Inflammatory macrophage treated with lipopolysaccharide for 1 hour (primary cell): ENCODE measurements around the gene FRS3.
A peak's percentile ranks its signal among the peaks of the same experiment; 100 is the strongest.
"Not testable (repeated sequence)": the region's sequence is repeated elsewhere in the genome, so short reads cannot be mapped to it uniquely, and the experiment has no call there.

Source experiments
- DNase-seq, 2 donors: peaks; one replicate each; pipeline ENCODE4 v3.0.0-alpha.2; 2020 to 2022

Gene FRS3, protein sequence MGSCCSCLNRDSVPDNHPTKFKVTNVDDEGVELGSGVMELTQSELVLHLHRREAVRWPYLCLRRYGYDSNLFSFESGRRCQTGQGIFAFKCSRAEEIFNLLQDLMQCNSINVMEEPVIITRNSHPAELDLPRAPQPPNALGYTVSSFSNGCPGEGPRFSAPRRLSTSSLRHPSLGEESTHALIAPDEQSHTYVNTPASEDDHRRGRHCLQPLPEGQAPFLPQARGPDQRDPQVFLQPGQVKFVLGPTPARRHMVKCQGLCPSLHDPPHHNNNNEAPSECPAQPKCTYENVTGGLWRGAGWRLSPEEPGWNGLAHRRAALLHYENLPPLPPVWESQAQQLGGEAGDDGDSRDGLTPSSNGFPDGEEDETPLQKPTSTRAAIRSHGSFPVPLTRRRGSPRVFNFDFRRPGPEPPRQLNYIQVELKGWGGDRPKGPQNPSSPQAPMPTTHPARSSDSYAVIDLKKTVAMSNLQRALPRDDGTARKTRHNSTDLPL

DNA sequence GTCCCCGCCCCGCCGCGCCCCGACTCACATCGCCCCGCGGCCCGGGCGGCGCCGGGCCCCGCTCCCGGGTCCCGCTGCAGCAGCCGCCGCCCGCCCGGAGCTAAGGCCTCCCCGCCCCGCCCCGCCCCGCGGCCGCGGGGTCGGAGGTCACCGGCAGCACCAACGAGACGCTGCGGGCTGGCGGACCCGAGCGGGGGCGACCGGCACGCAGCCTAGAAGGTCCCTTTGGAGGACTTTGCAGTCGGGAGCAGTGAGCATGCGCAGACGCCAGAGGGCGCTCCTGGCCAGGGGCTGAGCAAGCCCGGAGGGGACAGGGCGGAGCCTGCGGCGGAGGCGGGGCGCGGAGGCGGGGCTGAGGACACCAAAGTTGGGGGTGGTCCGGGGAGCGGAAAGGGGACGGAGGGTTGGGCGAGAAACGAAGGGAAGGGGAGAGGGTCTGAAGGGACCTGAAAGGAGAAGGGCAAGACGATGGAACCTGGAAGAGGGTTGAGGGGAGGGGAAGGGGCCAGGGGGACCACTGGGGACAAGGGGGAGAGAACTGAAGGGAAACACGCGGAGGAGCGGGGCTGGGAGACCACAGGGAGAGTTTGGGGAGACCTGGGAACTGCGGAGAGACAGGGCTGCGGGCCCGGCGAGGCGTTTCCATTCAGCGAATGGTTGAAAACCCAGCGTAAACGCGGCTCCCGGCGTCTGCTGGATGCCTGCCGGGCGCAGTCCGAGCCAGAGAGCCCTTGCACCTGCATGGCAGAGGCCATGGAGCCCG is at the start of gene FRS3:
FRS3 (minus strand) TSS at position 113 of the 763 bp plus-strand sequence. CDS start 2,913 bp downstream, outside the sequence.
- DNase-seq: peak; percentile 93 to 100

DNA sequence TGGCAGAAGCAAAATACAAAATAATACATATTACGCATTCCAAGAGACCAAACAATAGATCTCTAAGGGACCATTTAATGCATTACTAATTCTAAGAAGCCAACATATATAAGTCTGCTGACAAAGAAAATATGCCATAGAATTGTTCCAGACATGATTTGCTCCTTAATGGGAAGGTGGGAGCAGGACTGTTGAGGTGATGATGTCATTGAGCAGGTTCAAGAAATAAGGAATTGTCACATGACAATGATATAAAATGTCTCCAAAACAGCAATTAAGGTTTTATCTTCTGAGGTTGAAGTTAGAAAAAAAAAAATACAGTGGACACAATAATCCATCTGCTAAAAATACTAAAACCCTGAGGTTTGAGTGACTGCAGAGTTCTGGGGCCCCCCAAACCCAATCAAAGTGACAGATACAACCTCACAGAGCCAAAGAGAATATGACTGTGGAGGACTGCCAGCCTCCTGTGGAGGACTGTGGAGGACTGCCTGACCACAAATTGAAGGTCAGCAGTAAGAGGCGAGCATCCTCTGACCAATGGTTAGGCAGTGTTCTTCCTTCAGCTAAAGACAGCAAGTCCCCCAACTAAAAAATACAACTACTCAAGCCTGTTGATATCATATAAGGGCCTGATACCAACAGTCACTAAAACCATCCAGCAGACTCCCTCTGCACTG is 46.8 kb upstream of the FRS3 start:
- no peak for DNase-seq

DNA sequence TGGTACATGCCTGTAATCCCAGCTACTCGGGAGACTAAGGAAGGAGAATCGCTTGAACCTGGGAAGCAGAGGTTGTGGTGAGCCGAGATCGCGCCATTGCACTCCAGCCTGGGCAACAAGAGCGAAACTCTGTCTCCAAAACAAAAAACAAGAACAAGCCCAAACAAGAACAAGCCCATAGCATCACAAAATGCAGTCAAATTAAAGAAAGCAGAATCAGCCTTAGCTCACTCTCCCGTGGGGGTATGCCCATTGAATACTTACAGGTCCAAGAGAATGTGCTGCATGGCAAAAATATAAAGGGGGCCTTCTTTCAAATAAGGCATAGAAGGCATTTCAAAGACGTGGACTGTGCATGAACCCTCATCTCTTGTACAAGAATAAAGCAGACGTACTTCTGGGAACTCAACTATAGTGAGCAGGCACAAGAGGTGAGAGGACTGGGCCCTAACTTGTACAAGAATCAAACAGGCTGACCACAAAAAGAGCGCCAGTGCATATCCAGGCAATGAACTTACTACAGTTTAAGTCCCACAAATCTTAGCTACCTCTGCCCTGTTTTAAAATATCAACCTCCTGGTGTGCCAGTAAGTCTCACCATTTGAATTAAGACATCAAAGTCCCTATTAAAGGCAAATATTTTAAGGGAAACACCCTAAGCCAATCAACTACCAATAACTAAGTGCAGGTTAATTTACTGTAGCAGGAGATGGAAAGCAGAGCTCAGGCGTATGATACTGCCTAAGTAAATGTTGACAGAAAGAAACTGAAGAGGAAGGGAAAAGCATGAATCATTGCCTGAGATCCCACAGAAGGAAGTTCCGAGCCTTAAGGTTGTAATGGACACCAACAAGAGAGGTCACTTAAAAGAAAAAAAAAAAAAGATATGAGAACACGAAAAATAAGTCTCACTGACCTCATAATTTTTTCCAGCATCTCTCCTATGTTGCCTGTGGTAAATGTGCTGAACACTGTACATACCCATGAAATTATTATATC is 45.2 kb upstream of the FRS3 start:
- peak; percentile 57 to 69 for DNase-seq

DNA sequence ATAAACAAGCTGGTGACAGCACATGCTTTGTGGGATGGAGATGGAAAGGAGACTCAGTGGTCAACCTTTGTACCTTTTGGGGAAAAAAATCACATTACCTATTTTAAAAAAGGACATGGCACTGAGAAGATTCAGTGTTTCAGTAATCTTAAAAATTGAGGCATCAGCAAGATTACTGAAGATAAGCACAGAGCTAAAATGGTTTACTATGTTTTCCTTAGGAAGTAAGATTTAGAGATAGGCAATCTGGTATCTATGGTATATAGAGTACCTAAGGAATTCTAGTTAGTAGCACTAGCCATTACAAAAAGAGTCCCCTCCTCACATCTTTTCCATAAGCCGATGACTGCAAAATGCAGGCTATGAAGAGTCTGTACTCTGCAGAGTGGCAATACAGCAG is 43.5 kb upstream of the FRS3 start:
- no peak for DNase-seq

DNA sequence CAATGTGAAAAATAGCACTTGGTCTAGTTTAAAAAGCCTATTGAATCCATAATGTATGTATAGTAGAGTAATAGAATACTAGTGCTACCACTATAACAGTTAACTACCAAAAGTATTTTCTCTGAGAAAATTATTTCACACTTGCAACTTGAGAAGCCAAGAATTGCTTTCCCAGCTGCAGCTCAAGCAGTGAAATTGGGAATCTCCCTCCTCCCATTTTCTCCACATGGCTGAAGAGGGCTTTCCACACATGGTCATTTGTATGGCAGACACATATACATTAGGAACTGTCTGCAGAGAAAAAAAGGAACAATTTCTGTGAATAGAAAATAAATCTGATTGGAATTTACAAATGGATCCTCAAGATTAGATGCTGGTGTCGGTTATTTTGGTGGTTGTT is 42.3 kb upstream of the FRS3 start:
- DNase-seq: no peak

DNA sequence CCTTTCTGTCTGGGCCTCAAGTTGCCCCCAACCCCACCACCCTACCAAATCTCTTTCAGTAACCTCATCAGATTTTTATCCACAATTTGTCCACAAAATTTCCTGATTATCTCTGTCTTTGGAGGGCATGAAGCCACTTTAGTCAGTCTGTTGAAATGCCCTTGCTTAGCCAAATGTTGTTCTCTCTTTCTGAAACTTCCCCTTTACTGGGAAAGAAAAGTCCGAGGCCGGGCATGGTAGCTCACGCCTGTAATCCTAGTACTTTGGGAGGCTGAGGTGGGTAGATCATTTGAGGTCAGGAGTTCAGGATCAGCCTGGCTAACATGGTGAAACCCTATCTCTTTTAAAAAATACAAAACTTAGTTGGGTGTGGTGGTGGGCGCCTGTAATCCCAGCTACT is 41.6 kb upstream of the FRS3 start:
- DNase-seq: peak; percentile 71 to 73

DNA sequence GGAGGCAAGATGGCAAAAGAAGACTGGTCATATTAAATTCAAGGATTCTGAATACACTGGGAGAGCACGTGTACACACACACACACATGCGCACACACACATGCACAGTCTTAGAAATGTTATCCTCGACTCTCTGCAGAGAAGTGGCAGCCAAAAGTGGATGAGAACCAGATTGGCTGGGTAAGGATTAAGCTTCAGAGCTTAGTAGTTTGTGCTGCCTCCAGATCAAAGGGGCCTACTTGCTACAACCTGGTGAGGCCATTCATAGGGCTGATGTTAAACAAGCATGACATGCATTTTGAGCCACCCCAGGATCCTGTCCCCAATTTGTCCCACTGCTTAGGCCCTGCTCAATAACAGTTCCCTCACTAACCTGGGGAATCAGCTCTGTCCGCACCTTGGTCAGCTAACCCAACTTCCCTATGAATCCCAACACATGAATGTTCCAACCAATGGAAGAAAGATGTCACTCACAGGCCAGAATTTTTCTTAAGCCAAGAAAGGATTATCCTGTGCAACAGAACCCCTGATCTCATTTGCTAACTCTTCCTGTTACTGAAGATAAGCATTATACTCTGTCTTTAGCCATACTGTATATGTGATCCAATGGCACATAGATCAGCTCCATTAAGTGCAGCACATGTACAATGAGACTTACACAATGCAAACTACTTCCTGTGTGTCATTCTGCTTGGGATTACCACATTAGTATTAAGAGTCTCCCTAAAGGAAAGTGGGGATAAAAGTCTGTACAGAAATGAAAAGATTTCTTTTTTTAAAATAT is 38.8 kb upstream of the FRS3 start:
- DNase-seq: peak; percentile 50 to 66

DNA sequence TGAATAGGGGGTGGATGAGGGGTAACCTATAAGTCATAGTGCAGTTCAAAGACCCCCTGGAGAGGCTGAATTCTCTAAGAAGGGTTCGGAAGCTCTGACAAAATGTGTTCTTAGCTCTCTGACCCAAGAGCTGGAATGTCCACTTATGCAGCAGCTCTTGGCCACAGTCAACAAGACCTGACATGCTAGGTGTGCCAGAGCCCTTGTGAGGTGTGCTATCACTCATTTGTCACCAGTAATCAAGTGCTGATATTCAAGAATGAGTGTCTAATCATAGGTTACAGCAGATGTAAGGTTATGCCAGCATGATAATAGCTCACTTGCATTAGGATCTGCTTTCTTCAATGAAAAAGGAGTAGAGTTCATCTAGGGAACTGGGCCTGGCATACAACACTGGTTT is 35.9 kb upstream of the FRS3 start:
- DNase-seq: no peak

DNA sequence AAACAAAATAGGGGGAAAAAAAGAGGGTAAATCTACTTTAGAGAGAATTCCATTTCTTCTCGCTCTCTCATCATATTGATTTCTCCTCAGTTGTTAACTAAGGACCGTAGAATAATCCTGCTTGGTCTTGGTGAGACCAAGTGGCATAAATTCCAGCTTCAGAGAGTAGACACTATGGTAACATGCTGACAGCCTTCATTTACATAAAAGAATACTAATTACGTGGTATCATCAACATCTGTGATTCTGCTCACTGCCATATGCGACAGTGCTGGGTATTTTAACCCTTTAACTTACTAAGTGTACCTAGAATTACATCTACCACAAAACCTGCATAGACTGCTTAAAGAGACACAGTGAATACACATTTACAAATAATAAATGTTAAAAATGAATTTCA is 34.9 kb upstream of the FRS3 start:
- DNase-seq: no peak

DNA sequence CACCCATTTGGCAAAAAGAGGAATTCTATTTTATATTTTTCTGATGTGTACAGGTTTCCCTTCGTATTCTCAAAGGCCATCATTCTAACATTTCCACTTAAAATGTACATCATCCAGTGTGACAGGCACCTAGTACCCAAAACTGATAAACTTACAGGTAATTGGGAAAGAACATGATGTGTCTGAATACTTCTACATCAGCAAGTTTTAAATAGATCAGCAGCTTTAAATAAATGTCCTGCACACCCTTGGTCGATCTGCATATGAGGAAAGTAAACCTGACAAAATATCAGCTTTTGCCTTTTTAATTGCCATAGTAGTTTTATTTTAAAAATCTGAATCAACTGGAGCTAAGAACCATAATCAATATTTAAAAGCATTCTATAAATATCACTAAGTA is 34.3 kb upstream of the FRS3 start:
- no peak for DNase-seq

DNA sequence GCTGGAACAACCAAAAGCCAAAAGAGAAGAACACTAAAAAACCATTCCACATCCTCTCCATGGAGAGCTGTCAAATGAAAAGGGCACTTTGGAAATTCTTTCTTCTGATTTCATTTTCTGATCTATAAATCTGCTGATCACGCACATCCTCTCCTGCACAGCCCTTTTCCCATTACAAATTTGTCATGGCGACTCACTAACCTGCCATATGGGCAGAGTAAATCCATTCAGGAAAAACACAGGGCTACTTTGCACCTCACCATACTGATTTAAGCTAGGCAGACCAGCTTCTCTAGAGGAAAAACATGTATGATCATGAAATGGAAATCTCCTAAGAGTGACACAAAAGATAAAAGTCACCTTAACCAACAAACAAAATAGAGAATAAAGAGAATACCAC is 33.8 kb upstream of the FRS3 start:
- DNase-seq: no peak

DNA sequence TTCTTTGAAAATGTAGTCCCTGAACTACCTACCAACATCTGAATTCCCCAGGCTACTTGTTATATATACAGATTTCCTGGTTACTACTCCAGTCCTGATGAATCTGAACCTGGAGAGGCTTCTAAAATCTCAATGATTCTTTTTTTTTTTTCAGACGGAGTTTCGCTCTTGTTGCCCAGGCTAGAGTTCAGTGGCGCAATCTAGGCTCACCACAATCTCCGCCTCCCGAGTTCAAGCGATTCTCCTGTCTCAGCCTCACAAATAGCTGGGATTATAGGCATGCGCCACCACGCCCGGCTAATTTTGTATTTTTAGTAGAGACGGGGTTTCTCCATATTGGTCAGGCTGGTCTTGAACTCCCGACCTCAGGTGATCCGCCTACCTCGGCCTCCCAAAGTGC is 32.2 kb upstream of the FRS3 start:
- not testable (repeated sequence) for DNase-seq

DNA sequence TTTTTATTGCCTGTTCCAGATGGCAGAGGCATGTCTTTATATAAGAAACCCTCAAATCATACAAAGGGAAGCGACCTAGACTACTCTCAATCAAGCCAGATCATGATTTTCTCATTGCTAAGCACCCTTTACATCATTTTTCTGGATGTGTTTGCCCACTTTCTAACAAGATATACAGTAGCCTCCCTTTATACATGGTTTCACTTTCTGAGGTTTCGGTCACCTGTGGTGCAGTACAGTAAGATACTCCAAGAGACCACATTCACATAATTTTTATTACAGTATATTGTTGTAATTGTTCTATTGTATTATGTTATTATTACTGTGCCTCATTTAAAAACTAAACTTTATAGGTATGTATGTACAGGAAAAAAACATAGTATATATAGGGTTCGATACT is 31.4 kb upstream of the FRS3 start:
- no peak for DNase-seq

DNA sequence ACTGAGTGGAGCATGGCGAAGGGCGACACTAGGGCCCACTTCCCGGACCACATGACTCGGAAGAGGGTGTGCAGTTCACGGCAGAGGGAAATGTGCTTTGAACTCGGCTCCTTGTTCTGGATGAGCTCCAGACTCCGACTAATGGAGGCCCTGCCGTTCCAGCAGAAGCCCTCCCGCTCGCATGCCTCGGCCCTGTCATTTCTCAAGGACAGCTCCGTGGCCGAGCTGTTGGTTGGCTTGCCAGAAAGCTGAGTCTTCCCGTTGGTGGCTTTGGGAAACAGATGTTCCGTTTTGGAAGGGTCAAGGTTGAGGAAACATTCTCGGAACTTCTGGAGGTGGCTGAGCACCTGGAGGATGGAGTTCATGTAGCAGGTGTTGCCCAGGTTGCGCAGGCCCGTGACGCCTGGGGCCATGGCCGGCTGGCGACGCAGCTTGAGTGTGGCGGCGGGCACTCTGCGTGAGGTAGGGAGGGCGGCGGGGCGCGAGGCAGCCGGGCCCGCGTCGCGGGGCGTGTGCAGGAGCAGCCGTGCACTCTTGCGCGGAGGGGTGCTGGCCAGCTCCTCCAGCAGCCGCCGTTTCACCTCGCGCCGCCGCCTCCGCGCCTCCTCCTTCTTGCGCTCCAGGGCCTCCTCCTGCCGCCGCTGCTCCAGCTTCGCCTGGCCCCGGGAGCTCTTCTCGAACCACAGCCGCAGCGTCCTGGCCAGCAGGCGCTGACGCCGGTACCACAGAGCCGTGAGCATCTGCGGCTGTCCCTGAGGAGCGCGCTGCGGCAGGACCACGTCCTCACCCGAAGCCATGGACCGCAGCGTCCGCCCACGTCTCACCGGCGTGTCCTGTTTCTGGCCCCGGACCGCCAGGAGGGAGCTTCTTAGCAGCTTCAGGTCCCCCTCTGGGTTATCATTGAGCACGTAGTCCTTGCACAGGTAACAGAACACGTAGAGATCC is 26.4 kb upstream of the FRS3 start:
- DNase-seq: no peak

DNA sequence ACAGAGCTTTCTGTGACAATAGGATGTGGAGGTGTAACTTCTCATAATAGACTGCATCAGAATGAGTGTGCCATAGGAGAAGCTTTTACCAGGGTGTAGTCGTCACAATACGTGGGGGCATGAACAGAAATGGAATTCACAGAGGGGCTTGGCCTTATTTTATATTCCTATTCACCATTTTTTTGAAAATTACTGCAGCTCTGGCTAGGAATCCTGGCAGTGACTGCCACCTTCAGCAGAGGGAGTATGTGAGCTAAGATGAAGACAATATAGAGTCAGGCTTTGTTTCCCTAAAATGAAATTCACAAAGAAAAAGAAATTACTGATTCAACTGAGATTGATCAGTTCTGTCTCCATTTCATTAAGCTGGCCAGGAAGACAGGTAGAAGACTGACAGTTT is 21.7 kb upstream of the FRS3 start:
- peak in 1 of 2 donors; percentile 11 for DNase-seq

DNA sequence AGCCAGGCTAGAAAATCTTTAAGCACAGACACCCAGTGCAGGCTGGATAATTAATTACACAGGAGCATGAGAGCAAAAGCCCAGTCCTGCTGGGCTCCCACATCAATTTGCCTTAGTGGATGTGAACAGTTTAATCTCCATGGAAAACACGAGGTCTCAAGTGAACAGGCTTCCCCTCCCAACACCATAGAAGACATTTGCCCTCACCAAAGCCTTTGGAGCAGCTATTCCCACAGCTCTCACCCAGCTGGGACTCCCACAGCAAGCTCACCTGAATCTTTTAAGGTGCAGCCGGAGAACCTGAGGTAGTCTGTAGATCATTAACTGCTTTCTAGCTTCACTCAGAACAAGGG is 19.8 kb upstream of the FRS3 start:
- DNase-seq: no peak

DNA sequence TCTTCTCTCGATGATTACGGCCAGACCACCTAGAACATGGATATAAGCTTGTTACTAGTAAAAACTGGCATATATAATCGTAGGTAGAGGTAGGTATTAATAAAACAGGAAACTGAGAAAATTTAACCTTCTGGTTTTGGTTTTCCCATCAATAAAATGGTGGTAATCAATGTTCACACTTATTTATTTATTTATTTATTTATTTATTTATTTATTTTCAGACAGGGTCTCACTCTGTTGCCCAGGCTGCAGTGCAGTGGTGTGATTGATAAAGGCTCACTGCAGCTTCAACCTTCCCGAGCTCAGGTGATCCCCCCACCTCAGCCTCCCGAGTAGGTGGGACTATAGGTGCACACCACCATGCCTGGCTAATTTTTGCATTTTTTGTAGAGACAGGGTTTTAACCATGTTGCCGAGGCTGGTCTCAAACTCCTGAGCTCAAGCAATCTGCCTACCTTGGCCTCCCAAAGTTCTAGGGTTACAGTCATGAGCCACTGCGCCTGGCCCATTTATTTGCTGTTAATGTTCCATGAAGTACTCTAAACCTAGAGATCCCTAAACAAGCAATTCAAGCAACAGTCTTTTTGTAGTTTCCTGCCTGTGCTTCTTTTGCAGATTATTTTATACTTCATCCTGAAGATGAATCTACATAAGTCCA is 19.3 kb upstream of the FRS3 start:
- no peak for DNase-seq

DNA sequence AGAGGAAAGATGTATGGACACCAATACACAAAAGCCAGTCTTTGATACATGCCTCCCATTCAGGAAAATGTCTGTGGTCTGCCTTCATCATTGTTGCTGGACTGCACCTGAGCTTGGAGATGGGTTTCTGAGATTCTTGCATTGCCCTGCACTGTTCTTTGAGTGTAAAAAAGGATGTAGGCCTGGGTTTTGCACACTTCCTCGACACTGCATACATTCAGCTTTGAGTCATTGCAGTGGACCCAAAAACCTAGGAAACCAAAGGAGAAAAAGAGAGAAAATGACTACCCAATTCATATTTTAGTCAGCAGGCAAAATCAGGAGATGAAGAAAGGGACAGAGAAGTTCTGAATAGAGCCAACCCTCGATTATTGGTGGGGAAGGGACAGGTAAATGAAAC is 16.8 kb upstream of the FRS3 start:
- no peak for DNase-seq

DNA sequence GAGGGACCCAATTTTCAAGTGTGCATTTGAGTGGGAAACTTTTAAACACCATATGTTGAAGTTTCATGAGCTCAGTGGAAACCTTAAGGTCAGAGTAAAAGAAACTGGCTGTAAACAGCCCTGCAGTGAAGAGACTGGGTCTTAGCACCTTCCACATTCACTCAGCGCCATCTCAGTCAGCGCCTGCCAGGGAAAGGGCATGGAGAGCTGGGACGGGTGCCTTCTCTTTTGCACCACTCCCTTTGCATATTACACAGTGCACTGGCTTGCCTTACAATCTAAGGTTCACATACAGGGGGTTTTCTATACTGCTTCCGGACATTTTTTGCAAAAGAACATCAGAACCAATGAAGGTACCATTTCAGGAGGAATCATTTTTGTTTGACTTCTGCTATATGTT is 12.3 kb upstream of the FRS3 start:
- DNase-seq: no peak

DNA sequence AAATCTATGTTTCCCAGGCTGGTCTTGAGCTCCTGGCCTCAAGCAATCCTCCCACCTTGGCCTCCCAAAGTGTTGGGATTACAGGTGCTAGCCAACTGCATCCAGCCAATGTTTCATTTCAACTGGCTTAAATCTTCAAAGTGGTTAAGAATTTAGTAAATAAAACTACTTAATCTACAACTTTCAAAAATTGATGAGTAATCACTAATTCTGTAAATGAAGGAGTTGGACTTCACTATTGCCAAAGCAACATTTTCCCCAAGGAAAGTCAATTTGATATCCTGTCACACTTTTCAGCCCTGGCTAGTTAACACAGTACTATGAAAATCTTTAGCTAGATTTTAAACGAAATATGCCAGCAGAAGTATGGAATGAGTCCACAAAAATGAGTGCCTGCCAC is 11.6 kb upstream of the FRS3 start:
- no peak for DNase-seq
